Measurements from ENCODE around the gene HNRNPM.

- TF ChIP-seq YY1 (IDR thresholded peaks at IDR 0.05; ENCODE audit: extremely low read depth, insufficient replicate concordance, low read depth, low read length) (no peak), CEBPB (IDR thresholded peaks at IDR 0.05; ENCODE audit: low read depth) (no peak), CTCF (IDR thresholded peaks at IDR 0.05 in 2 of 3, conservative IDR thresholded peaks at IDR 0.05 in 1 of 3; ENCODE audit: borderline replicate concordance in 1 of 3, insufficient read depth in 1 of 3, low read depth in 2 of 3, low read length in 2 of 3) (no peak), JUND (IDR thresholded peaks at IDR 0.05) (no peak), POLR2AphosphoS5 (IDR thresholded peaks at IDR 0.05; ENCODE audit: low read depth, low read length) (no peak), EGR1 (IDR thresholded peaks at IDR 0.05; ENCODE audit: low read depth) (no peak), SIN3A (IDR thresholded peaks at IDR 0.05; ENCODE audit: low read depth) (no peak)
Measured at GRCh38 chr19:8461376-8461775, 16.6 kb downstream of the HNRNPM start.

Data from HCT116 (cell line).